VCaP (cell line): ENCODE data around the gene ART3.

Experiments used
- H3K27ac ChIP-seq: fragments of 450-650 bp; 2 replicates; pipeline ENCODE4 v1.5.1; 2017
- TF ChIP-seq, protein P1 (sequence below): fragments of 450-650 bp; conservative IDR thresholded peaks from 2 replicates; pipeline ENCODE4 v1.5.1; 2017; ENCODE audit warnings: mild to moderate bottlenecking, moderate library complexity

The ART3 gene

DNA sequence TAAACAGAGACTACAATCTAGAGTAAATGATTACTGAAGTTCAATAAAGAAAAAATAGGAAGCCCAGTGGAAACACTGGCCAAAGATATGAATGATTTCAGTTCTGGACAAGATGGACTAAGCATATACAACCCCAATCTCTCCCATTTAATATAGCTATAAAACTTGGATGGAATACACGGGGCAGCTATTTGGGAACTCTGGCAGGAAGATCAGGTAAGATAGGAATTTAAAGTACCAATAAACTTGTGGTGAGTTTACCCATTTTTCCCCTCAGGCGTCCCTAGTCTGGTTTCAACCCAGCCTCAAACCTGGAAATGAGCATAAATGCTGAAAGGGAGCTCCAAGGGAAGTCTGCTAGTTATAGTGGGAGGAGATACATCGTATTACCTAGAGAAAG is 53.2 kb downstream of the ART3 start:
- TF ChIP-seq, protein P1, sequence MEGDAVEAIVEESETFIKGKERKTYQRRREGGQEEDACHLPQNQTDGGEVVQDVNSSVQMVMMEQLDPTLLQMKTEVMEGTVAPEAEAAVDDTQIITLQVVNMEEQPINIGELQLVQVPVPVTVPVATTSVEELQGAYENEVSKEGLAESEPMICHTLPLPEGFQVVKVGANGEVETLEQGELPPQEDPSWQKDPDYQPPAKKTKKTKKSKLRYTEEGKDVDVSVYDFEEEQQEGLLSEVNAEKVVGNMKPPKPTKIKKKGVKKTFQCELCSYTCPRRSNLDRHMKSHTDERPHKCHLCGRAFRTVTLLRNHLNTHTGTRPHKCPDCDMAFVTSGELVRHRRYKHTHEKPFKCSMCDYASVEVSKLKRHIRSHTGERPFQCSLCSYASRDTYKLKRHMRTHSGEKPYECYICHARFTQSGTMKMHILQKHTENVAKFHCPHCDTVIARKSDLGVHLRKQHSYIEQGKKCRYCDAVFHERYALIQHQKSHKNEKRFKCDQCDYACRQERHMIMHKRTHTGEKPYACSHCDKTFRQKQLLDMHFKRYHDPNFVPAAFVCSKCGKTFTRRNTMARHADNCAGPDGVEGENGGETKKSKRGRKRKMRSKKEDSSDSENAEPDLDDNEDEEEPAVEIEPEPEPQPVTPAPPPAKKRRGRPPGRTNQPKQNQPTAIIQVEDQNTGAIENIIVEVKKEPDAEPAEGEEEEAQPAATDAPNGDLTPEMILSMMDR = no peak
- peak overlapping the region; percentile 57 for H3K27ac ChIP-seq

DNA sequence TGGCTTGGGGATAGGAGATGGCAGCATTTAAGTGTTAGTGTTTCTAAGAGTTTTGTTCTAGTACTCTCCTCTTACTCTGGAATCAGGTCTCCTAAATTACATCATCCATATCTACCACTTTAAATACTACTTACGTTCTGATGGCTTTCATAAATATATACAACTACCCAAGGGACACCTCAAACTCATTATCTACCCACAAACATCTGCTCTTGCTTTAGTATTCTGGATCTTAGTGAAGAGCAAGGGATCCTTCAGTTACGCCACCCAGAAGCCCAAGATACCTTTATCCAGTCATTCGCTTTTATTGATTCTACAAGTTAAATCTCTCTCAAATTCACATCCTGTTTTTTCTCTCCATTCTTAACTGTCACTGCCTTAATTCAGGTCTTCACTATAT is 66.7 kb downstream of the ART3 start:
- TF ChIP-seq, protein P1 = no peak
- H3K27ac ChIP-seq = no peak overlapping the region

DNA sequence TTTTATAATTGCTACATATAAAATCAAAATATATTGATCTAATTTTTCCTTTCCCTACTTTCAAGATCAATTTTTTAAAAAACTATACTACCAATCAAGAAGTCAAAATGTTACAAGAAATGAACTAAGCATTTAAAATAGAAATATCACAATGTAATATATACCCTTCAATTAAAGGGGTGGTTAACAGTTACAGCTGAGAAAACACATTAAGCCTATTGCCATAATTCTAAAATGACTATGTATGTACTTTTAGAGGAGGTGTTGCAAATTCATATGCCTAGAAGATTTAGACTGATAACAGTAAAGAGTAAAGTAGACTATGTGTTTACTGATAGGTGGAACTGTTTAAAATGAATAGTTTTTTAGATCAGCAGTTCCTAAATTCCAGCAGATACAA is 70.0 kb downstream of the ART3 start:
- TF ChIP-seq, protein P1 = no peak
- no peak overlapping the region for H3K27ac ChIP-seq

DNA sequence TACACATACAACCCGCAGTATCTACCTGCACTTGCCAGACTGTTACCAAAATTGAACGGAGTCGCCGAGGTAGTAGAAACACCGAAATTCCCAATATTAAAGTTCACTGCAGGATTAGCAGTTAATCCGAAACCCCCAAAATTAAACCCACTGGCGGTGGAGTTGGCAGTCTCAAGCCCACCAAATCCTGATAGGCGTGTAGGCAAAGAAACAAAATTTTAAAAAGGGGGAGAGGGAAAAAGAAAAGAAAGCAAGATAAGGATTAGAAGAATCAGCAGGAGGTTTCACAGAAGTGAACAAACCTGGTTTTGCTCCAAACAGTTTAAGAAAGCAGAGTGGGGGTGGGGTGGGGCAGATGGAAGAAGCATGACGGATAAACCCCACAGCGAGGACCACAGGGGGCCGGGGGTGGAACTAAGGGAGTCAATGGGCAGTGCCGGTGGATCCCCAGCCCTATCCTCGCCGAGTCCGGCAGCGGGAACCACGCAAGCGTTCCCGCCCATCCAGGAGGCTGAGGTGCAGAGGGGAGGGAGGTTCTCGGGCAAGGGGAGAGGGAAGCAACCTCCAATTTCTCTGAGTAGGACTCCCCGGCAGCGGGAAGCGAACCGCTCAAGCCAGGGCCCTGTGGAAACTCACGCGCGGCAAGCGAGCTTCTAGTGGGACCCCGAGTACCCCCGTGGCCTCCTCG is 73.1 kb downstream of the ART3 start:
- peak overlapping the region; percentile 87 for H3K27ac ChIP-seq
- TF ChIP-seq, protein P1 = no peak

DNA sequence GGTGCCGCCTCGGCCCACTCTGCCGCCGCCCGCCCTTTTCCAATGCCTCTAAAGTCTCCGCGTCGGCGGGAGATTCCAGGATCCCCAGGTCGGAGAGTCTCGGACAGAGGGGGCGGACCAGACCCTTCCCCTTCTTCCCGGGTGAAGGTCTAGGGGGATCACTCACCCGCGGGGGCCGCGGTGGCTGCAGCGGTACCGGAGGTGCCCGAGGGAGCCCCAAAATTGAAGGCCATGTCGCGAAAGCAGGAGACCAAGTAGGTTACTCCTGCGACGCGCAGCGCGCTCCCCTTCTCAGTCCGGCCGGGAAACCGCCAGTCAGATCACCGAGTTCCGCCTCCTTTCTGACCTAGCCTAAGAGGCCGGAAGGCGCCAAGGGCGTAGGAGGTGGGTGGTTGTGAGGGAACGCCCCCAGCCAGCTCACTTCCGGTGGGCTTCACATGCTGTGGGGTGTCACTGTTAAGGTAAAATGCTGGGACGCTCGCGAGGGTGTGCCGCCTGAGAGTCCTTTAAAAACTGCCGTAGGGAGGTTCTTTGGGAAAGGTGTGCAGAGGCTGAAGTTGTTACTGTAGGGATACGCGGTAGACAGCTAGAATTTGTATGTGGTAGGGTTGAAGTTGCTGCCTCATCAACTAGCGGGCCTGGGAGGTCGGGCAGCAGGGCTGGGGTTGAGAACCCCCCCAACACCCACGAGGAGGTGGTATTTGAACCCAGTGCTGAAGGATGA is 73.8 kb downstream of the ART3 start, which contains the start of gene NUP54:
Gene NUP54, minus strand, starts transcription at position 256 of the 724 bp plus-strand sequence. Its CDS starts 23 bp downstream, at position 233.
- TF ChIP-seq, protein P1 = no peak
- H3K27ac ChIP-seq = peak within 1 kb of the TSS; percentile 87

DNA sequence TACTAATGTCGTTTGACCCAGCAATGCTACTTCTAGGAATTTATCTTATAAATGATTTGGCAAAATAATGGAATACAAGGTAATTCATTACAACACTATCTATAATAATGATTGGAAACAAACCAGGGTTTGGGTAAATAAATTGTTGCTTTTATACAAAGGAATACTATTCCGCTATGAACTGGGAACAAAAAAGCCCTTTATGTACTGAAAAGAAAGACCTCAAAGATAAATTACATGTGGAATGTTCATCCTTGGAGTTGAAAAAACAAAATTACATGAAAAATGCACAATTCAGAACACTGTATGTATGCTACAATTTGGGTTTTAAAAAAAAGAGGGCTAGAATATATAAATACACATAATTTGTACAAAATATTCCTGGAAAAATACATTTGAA is 78.8 kb downstream of the ART3 start:
- no peak overlapping the region for H3K27ac ChIP-seq
- TF ChIP-seq, protein P1 = no peak

DNA sequence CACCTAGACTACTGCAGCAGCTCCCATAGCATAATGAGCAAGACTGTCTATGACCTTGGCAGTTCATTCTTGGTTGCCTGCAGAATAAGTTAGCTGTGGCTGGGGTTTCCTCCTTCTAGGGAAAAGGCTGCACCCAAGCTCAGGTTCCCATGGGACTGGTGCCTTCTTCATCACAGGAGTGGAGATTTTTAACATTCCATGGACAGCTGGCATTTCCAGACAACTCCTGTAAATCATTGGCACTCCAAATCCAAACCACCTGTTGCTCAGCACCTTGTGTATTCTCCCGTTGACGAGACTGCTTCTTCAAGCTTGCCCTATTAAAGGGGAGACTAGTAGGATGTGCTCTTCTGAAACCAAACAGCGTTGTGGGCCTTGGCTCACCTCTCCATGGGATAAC is 81.5 kb downstream of the ART3 start:
- TF ChIP-seq, protein P1 = no peak
- H3K27ac ChIP-seq = no peak overlapping the region
